GM19035 (cell line): ENCODE data around the gene ABCG4.

Experiments
- ATAC-seq: cut with Tn5 transposase; IDR thresholded peaks from one replicate; pipeline ENCODE4 v1.9.1; 2021; ENCODE audit not compliant: unreplicated experiment

ABCG4 gene

GRCh38 chr11:119205080-119205479 lies 56.2 kb downstream of the ABCG4 start:
- no peak for ATAC-seq

DNA sequence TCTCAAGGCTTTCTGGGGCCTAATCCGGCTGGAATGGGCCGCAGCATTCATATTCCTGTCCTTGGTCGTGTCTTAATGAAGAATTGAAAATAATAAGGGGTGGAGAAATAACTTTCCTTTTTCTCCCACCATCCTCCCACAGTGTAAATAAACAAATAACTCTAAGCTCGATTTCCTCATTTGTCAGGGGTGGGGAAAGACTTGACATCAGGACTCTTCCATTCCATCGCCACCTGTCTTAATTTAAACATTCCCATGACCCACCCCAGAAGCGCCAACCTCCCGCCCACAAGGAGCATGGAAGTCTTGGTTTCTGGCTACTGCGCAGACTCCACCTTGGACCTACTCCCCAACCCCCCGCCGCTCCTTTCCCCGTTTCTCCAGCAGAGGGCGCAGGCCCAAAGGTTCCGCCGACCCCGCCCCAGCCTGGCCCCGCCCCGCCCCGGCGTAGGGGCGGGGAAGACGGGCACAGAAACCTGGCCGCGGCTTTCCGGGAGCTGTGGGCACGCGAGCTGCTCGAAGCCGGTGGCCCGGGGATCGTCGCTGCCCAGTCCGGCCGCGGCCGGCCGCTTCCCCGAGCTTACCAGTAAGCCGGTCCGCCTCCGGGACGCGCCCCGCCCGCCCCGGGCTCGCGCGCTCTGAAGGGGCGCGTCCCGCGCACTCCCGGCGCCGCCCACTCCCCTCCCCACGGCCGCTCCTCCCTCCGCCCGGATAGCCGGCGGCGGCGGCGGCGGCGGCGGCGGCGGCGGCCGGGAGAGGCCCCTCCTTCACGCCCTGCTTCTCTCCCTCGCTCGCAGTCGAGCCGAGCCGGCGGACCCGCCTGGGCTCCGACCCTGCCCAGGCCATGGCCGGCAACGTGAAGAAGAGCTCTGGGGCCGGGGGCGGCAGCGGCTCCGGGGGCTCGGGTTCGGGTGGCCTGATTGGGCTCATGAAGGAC lies 57.0 kb downstream of the ABCG4 start, which contains the start of gene CBL:
Gene CBL, plus strand, starts transcription at position 766 of the 937 bp plus-strand sequence. Its CDS starts 79 bp downstream, at position 845.
- ATAC-seq, result peak; percentile 79

DNA sequence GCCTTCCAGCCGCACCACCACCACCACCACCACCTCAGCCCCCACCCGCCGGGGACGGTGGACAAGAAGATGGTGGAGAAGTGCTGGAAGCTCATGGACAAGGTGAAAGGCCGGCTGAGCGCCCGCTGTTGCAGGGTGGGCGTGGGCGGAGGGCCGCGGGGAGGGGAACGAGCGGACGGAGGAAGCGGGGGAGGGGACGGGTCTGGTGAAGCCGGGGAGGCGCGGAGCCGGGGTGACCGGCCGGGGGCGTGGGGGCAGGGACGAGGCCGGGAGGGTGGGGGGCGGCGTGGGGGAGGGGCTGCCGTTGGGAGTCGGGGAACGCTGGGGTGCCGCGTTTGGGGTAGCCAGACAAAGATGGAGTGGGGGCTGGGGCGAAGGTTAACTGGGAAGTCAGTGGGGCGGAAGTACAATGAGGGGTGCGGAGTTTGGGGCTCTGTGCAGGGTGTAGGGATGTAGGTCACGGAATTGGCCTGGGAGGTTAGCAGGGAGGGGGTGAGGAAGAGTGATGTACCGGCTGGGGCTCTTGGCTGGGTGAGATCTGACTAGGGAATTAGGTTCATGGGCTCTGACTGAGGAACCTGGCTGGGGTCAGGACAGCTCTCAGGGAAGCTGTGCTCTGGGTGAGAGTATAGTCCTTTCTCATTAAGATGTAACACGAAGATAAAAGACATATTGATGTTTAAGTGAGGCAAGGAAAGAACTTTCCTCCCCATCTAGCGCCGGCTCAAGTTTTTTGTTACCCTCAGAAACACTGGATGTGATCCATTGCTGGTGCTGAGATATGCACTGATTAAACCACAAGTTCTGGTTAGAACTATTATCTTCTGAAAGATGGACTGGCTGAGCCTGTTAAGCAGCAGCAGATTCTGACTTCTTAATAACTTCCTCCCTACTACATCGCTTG lies 57.9 kb downstream of the ABCG4 start:
- peak; percentile 19 for ATAC-seq

- no peak for ATAC-seq
Observed at GRCh38 chr11:119207415-119207960, 58.6 kb downstream of the ABCG4 start.

- ATAC-seq, result no peak
Observed at GRCh38 chr11:119209186-119209585, 60.3 kb downstream of the ABCG4 start.

DNA sequence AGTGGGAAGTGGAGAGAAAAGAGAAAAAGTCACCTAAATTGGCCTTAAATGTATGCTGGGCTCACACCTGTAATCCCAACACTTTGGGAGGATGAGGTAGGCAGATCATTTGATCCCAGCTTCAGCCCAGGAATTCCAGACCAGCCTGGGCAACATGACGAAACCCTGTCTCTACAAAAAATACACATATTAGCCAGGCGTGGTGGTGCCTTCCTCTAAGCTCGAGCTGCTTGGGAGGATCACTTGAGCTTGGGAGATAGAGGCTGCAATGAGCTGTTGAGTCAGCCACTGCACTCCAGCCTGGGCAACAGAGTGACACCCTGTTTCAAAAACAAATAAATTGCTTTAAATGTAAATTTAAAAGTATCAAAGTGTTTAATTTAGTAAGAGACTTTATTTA lies 61.2 kb downstream of the ABCG4 start:
- ATAC-seq, result no peak
